ENCODE measurements around the gene KLK10.

DNA sequence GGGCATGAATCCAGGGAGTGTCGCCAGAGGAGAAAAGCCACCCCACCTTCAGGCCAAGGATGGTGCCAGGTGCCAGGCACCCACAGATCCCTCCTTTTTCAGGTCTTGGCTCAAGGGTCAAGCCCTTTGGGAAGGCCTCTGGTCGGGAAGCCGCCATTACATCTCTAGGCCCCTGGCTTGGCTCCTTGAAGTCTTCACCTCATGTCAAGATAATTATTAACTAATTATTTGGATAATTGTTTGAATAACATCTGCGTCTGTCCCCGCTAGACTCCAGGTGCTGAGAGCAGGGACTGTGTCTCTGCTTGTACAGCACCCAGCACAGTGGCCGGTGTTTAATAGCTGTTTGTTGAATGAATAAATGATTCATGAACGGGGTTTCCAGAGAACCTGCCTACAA lies 44.2 kb upstream of the KLK10 start:
- TF ChIP-seq CTCF (conservative IDR thresholded peaks at IDR 0.05 in 1 of 2, IDR thresholded peaks at IDR 0.05 in 1 of 2; ENCODE audit: low read depth in 1 of 2, low read length in 2 of 2) (no peak), EZH2 (IDR thresholded peaks at IDR 0.05; ENCODE audit: low read length, missing control alignments) (no peak)

Data from fibroblast of lung (primary cell).